Retinal pigment epithelial cell (primary cell): Measurements from ENCODE around the gene ADAD2.

Experiments used
- DNase-seq: peaks from one replicate; pipeline ENCODE4 v3.0.0-alpha.2; 2010; ENCODE audit warnings: low read depth
- H3K4me3 ChIP-seq: 2 replicates; pipeline ENCODE4 v1.5.1; 2011; ENCODE audit warnings: mild to moderate bottlenecking, low read length, control low read depth, moderate library complexity
- CTCF ChIP-seq: conservative IDR thresholded peaks from 2 replicates; pipeline ENCODE4 v1.5.1; 2011; ENCODE audit warnings: low read depth, low read length, control low read depth, inconsistent platforms

The ADAD2 gene

GRCh38 chr16:84239909-84240308, 49.0 kb downstream of the ADAD2 start, which contains the start of gene KCNG4:
KCNG4 (minus strand) TSS chr16:84240012; CDS start chr16:84237485, 2,527 bp downstream.
- DNase-seq, result no peak
- no peak for TF ChIP-seq CTCF
- H3K4me3 ChIP-seq, result no peak within 1 kb of the TSS

GRCh38 chr16:84240455-84240854, 49.5 kb downstream of the ADAD2 start:
- H3K4me3 ChIP-seq, result no peak overlapping the region
- DNase-seq, result no peak
- TF ChIP-seq CTCF, result no peak

- no peak for DNase-seq
- no peak for TF ChIP-seq CTCF
- no peak overlapping the region for H3K4me3 ChIP-seq
Measured at GRCh38 chr16:84241778-84242177, 50.8 kb downstream of the ADAD2 start.

GRCh38 chr16:84242839-84243238, 51.9 kb downstream of the ADAD2 start:
- TF ChIP-seq CTCF, result no peak
- no peak for DNase-seq
- H3K4me3 ChIP-seq, result no peak overlapping the region

- TF ChIP-seq CTCF, result no peak
- no peak for DNase-seq
- H3K4me3 ChIP-seq, result no peak overlapping the region
Measured at GRCh38 chr16:84243732-84244131, 52.8 kb downstream of the ADAD2 start.

GRCh38 chr16:84244728-84245127, 53.8 kb downstream of the ADAD2 start:
- TF ChIP-seq CTCF, result no peak
- H3K4me3 ChIP-seq, result no peak overlapping the region
- no peak for DNase-seq

GRCh38 chr16:84245956-84246678, 55.2 kb downstream of the ADAD2 start:
- H3K4me3 ChIP-seq, result no peak overlapping the region
- no peak for DNase-seq
- TF ChIP-seq CTCF, result no peak
